HEK293T (cell line): ENCODE results near the gene CSF2RB.

ENCODE experiments used
- ARNT ChIP-seq: fragments of 450-650 bp; IDR thresholded peaks from 2 replicates; pipeline ENCODE4 v1.6.1; 2017; ENCODE audit warnings: mild to moderate bottlenecking
- BHLHE40 ChIP-seq: fragments of 450-650 bp; IDR thresholded peaks from 2 replicates; pipeline ENCODE4 v1.6.1; 2016; ENCODE audit warnings: mild to moderate bottlenecking, moderate library complexity, borderline replicate concordance
- ELF4 ChIP-seq: fragments of 450-650 bp; IDR thresholded peaks from 2 replicates; pipeline ENCODE4 v1.6.1; 2017; ENCODE audit warnings: antibody characterized with exemption
- FOXA1 ChIP-seq: fragments of 450-650 bp; IDR thresholded peaks from 2 replicates; pipeline ENCODE4 v1.6.1; 2016; ENCODE audit warnings: mild to moderate bottlenecking
- FOXK2 ChIP-seq: fragments of 450-650 bp; IDR thresholded peaks from 2 replicates; pipeline ENCODE4 v1.6.1; 2016; ENCODE audit warnings: mild to moderate bottlenecking
- FOXM1 ChIP-seq: fragments of 450-650 bp; IDR thresholded peaks from 2 replicates; pipeline ENCODE4 v1.6.1; 2017; ENCODE audit warnings: mild to moderate bottlenecking, borderline replicate concordance
- LEF1 ChIP-seq: fragments of 450-650 bp; IDR thresholded peaks from 2 replicates; pipeline ENCODE4 v1.6.1; 2017; ENCODE audit warnings: mild to moderate bottlenecking, borderline replicate concordance
- SP1 ChIP-seq: fragments of 450-650 bp; IDR thresholded peaks from 2 replicates; pipeline ENCODE4 v1.6.1; 2017
- SUZ12 ChIP-seq: fragments of 450-650 bp; IDR thresholded peaks from 2 replicates; pipeline ENCODE4 v1.6.1; 2016; ENCODE audit warnings: mild to moderate bottlenecking
- TARDBP ChIP-seq: fragments of 450-650 bp; IDR thresholded peaks from 2 replicates; pipeline ENCODE4 v1.6.1; 2016
- ZNF384 ChIP-seq: fragments of 450-650 bp; IDR thresholded peaks from 2 replicates; pipeline ENCODE4 v1.6.1; 2016
- TF ChIP-seq, protein P1 (sequence below): fragments of 450-650 bp; IDR thresholded peaks from 2 replicates; pipeline ENCODE4 v1.6.1; 2016

DNA sequence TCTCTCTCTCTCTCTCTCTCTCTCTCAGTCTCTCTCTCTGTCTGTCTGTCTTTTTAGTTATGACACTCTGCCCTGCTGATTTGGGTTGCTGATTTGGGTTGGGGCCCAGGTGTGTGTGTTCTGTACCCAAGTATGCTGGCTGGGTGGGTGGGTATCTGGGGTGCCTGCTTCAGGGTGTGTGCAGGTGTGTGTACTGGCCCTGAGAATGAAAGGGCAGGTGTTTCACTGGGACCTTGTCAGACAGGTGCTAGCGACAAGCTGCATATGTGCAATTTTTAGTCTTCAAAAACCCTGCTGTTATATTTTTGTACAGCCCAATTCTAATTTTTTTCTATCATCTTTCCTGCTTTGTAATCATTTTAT is 943 bp downstream of the CSF2RB start:
- TF ChIP-seq ZNF384: no peak
- TF ChIP-seq FOXM1: no peak
- TF ChIP-seq LEF1: no peak
- no peak for TF ChIP-seq ELF4
- TF ChIP-seq SUZ12: no peak
- TF ChIP-seq BHLHE40: no peak
- no peak for TF ChIP-seq ARNT
- no peak for TF ChIP-seq TARDBP
- TF ChIP-seq FOXA1: no peak
- TF ChIP-seq SP1: no peak
- no peak for TF ChIP-seq FOXK2
- TF ChIP-seq, protein P1, sequence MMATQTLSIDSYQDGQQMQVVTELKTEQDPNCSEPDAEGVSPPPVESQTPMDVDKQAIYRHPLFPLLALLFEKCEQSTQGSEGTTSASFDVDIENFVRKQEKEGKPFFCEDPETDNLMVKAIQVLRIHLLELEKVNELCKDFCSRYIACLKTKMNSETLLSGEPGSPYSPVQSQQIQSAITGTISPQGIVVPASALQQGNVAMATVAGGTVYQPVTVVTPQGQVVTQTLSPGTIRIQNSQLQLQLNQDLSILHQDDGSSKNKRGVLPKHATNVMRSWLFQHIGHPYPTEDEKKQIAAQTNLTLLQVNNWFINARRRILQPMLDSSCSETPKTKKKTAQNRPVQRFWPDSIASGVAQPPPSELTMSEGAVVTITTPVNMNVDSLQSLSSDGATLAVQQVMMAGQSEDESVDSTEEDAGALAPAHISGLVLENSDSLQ: no peak
